HG02884 (cell line): ENCODE results near the gene GEN1.
"Not testable (repeated sequence)": the region's sequence is repeated elsewhere in the genome, so short reads cannot be mapped to it uniquely, and the experiment has no call there.

Source experiments
- ATAC-seq: cut with Tn5 transposase; IDR thresholded peaks from one replicate; pipeline ENCODE4 v1.9.1; 2021; ENCODE audit warnings: mild to moderate bottlenecking, moderate library complexity; ENCODE audit not compliant: unreplicated experiment

GEN1 gene

DNA sequence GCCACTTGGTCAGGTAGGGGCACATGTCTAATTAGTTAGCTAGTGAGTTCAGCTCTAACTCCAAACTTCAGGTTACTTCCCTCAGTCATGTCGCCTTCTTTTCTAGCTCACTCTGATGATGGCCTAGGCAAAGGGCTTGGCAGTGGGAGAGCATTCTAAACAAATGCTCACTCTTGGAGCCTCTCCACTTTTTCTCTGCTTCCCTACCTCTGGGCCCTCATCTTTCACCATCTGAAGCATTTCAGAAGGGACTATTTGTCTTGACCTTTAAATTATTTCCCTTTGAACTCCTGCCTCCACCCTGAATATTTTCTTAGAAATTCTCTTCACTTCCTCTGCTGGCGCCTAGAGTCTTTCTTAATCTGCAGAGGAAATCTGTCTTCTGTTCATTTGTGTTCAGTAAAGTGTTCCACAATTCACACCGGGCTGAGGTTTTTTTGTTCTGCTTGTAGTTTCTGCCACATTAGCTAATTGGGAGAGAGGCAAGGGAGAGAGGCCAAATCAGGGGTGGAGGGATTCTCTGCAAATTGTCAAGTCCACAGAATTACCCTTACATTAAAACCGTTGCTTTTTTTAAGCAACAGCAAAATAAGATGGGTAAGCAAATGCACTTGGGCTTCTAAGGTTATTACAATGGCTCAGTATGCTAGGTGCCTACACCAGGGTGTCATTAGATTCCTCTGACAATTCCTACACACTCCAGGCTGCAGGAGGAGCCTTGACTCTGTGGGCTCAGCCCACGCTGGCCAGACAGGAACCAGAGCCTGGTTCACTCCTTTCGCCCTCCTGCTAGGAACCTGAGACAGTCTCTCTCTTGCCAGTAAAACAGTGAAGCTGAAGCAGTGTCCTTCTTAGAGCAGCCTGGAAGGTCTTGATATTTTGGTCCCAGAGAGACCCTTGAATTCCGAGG lies 67.9 kb downstream of the GEN1 start:
- peak; percentile 34 for ATAC-seq

DNA sequence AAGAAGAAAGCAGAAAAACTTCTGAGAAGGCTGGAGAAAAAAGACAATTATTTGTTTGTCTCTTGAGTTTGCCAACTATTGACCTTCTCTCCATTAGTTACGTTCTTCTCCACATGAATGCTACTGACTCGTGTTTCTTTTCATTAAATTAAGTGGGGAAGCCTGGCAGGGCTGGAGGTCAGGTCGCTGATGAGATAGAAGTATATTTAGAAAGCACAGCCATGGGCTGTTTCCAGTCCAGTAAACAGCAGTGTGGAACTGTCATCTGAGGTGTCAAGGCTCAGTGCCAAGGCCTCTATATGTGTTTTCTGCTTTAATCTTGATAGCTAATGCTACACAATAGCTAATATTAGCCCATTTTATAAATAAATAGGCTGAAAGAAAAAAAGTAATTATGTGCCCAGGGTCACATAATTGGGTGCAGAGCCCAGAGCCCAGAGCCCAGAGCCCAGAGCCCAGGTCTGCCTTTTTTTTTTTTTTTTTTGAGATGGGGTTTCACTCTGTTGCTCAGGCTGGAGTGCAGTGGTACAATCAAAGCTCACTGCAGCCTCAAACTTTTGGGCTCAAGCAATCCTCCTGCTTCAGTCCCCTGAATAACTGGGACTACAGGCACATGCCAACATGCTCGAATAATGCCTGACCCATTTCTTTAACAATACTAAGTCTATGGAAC lies 68.6 kb downstream of the GEN1 start:
- peak; percentile 54 for ATAC-seq

DNA sequence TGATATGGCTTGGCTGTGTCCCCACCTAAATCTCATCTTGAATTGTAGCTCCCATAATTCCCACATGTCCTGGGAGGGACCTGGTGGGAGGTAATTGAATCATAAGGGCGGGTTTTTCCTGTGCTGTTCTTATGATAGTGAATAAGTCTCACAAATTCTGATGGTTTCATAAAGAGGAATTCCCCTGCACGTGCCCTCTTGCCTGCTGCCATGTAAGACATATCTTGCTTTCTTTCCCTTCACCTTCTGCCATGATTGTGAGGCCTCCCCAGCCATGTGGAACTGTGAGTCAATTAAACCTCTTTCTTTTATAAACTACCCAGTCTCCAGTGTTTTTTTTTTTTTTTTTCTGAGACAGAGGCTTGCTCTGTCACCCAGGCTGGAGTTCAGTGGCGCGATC lies 69.7 kb downstream of the GEN1 start:
- not testable (repeated sequence) for ATAC-seq

DNA sequence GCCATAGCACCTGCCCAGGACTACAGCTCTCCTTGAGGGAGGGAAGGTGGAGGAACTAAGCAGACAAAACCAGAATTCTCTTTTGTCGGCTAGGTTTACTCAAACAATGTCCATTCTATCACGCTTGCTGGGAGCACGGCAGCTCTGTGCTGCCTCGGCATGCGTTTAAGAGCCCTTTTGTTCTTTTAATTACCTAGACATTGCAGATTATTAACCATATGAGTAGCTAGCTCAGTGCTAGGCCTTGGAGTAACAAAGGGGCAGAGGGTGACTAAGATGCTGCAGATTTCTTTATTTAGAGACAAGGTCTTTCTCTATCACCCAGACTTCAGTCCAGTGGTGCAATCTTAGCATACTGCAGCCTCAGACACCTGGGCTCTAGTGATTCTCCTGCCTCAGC lies 73.4 kb downstream of the GEN1 start:
- ATAC-seq = no peak

DNA sequence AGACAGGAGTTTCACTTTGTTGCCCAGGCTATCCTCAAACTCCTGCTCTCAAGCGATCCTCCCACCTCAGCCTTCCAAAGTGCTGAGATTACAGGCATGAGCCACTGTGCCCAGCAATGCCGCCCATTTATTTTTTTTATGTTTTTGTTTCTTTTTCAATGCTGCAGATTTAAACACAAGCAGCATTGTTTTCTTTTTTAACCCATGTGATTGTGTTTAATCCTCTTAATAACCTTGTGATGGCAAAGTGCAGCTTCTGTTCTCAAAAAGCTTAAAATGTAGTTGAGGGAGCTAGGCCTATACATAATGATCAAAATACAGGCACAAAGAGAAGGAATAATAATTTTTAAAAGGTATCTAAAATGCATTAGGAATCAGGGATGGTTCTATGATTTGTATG lies 73.8 kb downstream of the GEN1 start:
- ATAC-seq = no peak

DNA sequence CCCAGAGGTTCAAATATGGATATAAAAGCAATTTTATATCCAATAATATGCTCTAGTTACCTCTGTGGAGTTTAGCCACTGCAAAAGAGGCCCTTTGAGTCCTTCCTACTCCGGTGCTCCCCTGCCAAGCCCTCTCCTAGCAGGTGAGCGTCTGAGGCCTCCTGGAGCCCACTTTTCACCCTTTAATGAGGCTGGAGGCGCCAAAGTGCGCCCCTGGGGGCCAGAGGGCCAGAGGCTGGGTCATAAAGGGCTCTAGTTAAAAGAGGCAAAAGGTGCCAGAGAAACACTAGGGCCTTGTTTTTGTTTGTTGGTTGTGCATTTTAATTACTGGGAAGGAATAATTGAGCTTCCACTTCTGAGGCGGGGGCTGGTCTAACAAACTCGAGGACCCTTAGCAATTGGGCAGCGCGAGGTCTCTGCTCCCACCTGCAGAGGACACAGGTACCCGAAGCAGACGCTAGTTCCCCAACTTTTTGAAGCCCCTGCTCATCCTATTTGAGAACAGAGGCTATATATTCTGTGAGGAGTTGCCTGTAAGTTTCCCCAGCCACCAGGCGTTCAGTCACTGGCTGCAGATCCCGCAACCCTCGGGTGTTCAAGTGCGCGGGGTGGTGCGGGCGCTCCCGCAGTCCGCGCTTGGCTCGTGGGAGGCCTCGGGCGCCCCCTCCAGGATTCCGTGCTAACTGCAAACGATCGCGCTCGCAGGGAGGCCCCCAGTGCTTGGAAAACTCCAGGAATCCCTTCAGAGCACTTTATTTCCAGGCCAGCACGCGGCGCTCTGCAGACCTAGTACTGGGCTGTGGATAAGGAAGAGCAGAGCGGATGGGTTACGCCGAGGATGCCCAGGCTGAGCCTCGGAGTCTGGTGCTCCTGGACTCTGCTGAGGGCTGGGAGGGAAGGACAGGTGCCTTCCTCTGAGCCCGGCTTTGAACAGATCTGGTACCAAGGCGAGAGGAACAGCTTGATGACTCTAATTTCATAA lies 76.4 kb downstream of the GEN1 start:
- ATAC-seq = peak; percentile 88

DNA sequence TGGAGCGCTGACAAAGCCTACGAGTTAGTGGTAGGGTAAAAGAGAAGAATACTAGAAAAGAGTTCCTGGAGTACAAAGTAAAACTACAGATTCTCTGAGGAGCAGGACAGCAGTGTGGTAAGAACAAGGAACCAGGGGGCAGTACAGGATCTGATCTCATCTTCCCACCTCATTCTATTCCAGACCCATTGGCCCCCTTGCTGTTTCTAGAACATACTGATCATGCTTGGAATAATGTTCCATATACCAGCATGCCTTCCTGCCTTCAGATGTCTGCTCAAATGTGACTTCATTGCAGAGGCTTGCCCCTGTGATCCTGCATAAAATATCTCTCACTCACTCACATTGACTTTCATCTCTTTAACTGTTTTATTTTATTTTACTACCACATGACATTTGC lies 81.6 kb downstream of the GEN1 start:
- ATAC-seq = no peak
